SK-N-SH (cell line): Measurements from ENCODE around the gene FOXL1. TPM values are rescaled to one million over a fixed set of nuclear protein-coding genes. Genes with fewer than 3 reads are reported as not detected.

Source experiments
- CTCF ChIA-PET: fragments of 300-600, 350-600 bp; formaldehyde crosslinking; extraction: SDS; loops from one replicate; lab custom pipeline; 2021; lab: Yijun Ruan, JAX
- POLR2A ChIA-PET: fragments of 350-600 bp; sonication (Branson Sonifier 250); formaldehyde crosslinking; extraction: SDS; loops from one replicate; lab custom pipeline; 2020; ENCODE audit warnings: antibody characterized with exemption, inconsistent platforms; lab: Yijun Ruan, JAX
- DNase-seq: peaks from one replicate; pipeline ENCODE4 v3.0.0; 2012
- H2AFZ ChIP-seq: fragments of 200-600 bp; sonication (generic); 2 replicates; pipeline ENCODE4 v1.8.1; 2016; ENCODE audit warnings: antibody characterized with exemption, mild to moderate bottlenecking, low read depth
- H3F3A ChIP-seq: fragments of 200-600 bp; sonication (generic); replicated peaks from 2 replicates; pipeline ENCODE3; 2016; ENCODE audit warnings: antibody characterized with exemption, mild to moderate bottlenecking; ENCODE audit not compliant: insufficient read depth
- H3K27ac ChIP-seq, 2 experiments: fragments of 200-500 bp in 1 of 2; fragments of 200-600 bp in 1 of 2; sonication (Bioruptor generic) in 1 of 2; sonication (generic), shearing (Covaris generic) in 1 of 2; 2 replicates each; pipeline versions ENCODE4 v1.5.1 to v1.6.1; 2014 to 2016; ENCODE audit warnings: low read depth in 2 of 2, inconsistent platforms in 1 of 2, low read length in 1 of 2, mild to moderate bottlenecking in 1 of 2, mixed read lengths in 1 of 2
- H3K27me3 ChIP-seq: fragments of 200-600 bp; sonication (generic), shearing (Covaris generic); 2 replicates; pipeline ENCODE4 v1.6.1; 2016; ENCODE audit warnings: mixed run types; ENCODE audit not compliant: insufficient read depth
- H3K36me3 ChIP-seq, 2 experiments: fragments of 200-500 bp in 1 of 2; fragments of 200-600 bp in 1 of 2; sonication (Bioruptor generic) in 1 of 2; sonication (generic) in 1 of 2; replicated peaks in 1 of 2; 2 replicates each; pipeline versions ENCODE3 to v1.5.1; 2014 to 2016; ENCODE audit warnings: low read length in 1 of 2, mild to moderate bottlenecking in 1 of 2; ENCODE audit not compliant: insufficient read depth in 2 of 2, control insufficient read depth in 1 of 2
- H3K4me1 ChIP-seq, 2 experiments: fragments of 200-500 bp in 1 of 2; fragments of 200-600 bp in 1 of 2; sonication (Bioruptor generic) in 1 of 2; sonication (generic), shearing (Covaris generic) in 1 of 2; 2 replicates each; pipeline versions ENCODE4 v1.5.1 to v1.6.1; 2014 to 2016; ENCODE audit warnings: low read depth in 1 of 2, low read length in 1 of 2, mixed run types in 1 of 2; ENCODE audit not compliant: insufficient read depth in 2 of 2, control insufficient read depth in 1 of 2
- H3K4me2 ChIP-seq: fragments of 200-600 bp; sonication (generic), shearing (Covaris generic); 2 replicates; pipeline ENCODE4 v1.6.1; 2017; ENCODE audit warnings: mixed run types
- H3K4me3 ChIP-seq, 2 experiments: fragments of 200-500 bp in 1 of 2; fragments of 200-600 bp in 1 of 2; sonication (Bioruptor generic) in 1 of 2; sonication (generic), shearing (Covaris generic) in 1 of 2; 2 replicates each; pipeline versions ENCODE4 v1.5.1 to v1.8.1; 2014 to 2016; ENCODE audit warnings: low read depth in 2 of 2, inconsistent platforms in 1 of 2, low read length in 1 of 2, mild to moderate bottlenecking in 1 of 2, mixed read lengths in 1 of 2, moderate library complexity in 1 of 2
- H3K79me2 ChIP-seq: fragments of 200-600 bp; sonication (generic); 2 replicates; pipeline ENCODE4 v1.8.1; 2017; ENCODE audit warnings: mild to moderate bottlenecking; ENCODE audit not compliant: insufficient read depth
- H3K9ac ChIP-seq: fragments of 200-600 bp; sonication (generic); 2 replicates; pipeline ENCODE4 v1.6.1; 2017; ENCODE audit warnings: mixed run types
- H3K9me2 ChIP-seq: fragments of 200-600 bp; sonication (generic); 2 replicates; pipeline ENCODE4 v1.6.1; 2017; ENCODE audit warnings: mixed run types
- H3K9me3 ChIP-seq: fragments of 200-600 bp; sonication (generic); 2 replicates; pipeline ENCODE4 v1.6.1; 2017; ENCODE audit warnings: mixed run types, mild to moderate bottlenecking, moderate library complexity
- H4K20me1 ChIP-seq: fragments of 200-600 bp; sonication (generic); 2 replicates; pipeline ENCODE4 v1.6.1; 2017; ENCODE audit warnings: mild to moderate bottlenecking, mixed run types; ENCODE audit not compliant: insufficient read depth
- ELF1 ChIP-seq: IDR thresholded peaks from 2 replicates; pipeline ENCODE4 v1.4.0; 2012
- EP300 ChIP-seq, 2 experiments: IDR thresholded peaks; 2 replicates each; pipeline versions ENCODE4 v1.4.0 to v1.6.1; 2012; ENCODE audit warnings: borderline replicate concordance in 1 of 2, low read depth in 1 of 2, low read length in 1 of 2
- GATA2 ChIP-seq: sonication (generic); formaldehyde crosslinking; IDR thresholded peaks from 2 replicates; pipeline ENCODE4 v1.5.0; 2020; ENCODE audit warnings: mild to moderate bottlenecking, missing genetic modification reagents
- MXI1 ChIP-seq: IDR thresholded peaks from 2 replicates; pipeline ENCODE4 v1.6.1; 2012; ENCODE audit warnings: mild to moderate bottlenecking, low read depth, low read length, improper control_type of control experiment
- RAD21 ChIP-seq: IDR thresholded peaks from 2 replicates; pipeline ENCODE4 v1.6.1; 2012; ENCODE audit warnings: mild to moderate bottlenecking, low read length
- RCOR1 ChIP-seq: fragments of 150-350 bp; IDR thresholded peaks from 2 replicates; pipeline ENCODE4 v1.6.1; 2017; ENCODE audit warnings: antibody characterized with exemption, low read length
- RXRA ChIP-seq: IDR thresholded peaks from 2 replicates; pipeline ENCODE4 v1.4.0; 2012; ENCODE audit warnings: low read depth, mild to moderate bottlenecking, borderline replicate concordance
- SIN3A ChIP-seq: IDR thresholded peaks from 2 replicates; pipeline ENCODE4 v1.6.1; 2012; ENCODE audit warnings: low read depth, mild to moderate bottlenecking, low read length, moderate library complexity, borderline replicate concordance
- TAF1 ChIP-seq: IDR thresholded peaks from 2 replicates; pipeline ENCODE4 v1.6.1; 2012; ENCODE audit warnings: low read depth, mild to moderate bottlenecking, low read length, moderate library complexity, borderline replicate concordance
- TCF12 ChIP-seq: IDR thresholded peaks from 2 replicates; pipeline ENCODE4 v1.4.0; 2012
- WGBS: methylation state at CpG from one replicate; pipeline ENCODE4 v1.1.6; 2017; ENCODE audit warnings: low lambda C conversion rate; 5-methylcytosine and 5-hydroxymethylcytosine counted together
- polyA plus RNA-seq, 3 experiments: library from polyadenylated mRNA; depleted of rRNA; stranded (reverse); fragments of >200 nt; gene quantifications; 2 replicates each; pipeline ENCODE4 v1.2.3, GENCODE V29; 2012
- TF ChIP-seq, protein P1 (sequence below): fragments of 150-350 bp; IDR thresholded peaks from 2 replicates; pipeline ENCODE4 v1.6.1; 2016; ENCODE audit warnings: mild to moderate bottlenecking, low read depth, low read length
- TF ChIP-seq, protein P2 (sequence below): fragments of 200-600 bp; sonication (generic); IDR thresholded peaks from 2 replicates; pipeline ENCODE4 v1.6.1; 2017; ENCODE audit warnings: antibody characterized with exemption, mild to moderate bottlenecking, moderate library complexity
- TF ChIP-seq, protein P3 (sequence below): IDR thresholded peaks from 2 replicates; pipeline ENCODE4 v1.4.0; 2012; ENCODE audit warnings: low read depth, borderline replicate concordance
- TF ChIP-seq, protein P4 (sequence below): fragments of 150-350 bp; IDR thresholded peaks from 2 replicates; pipeline ENCODE4 v1.6.1; 2017; ENCODE audit warnings: antibody characterized with exemption, low read length, low read depth, borderline replicate concordance
- TF ChIP-seq, protein P5 (sequence below): IDR thresholded peaks from 2 replicates; pipeline ENCODE4; 2012
- TF ChIP-seq, protein P6 (sequence below): IDR thresholded peaks from 2 replicates; pipeline ENCODE4 v1.4.0; 2012; ENCODE audit warnings: low read depth
- TF ChIP-seq, protein P7 (sequence below): IDR thresholded peaks from 2 replicates; pipeline ENCODE4 v1.6.1; 2012; ENCODE audit warnings: mild to moderate bottlenecking, low read depth, low read length, moderate library complexity

FOXL1 gene
- polyA plus RNA-seq, 1 of the 3 experiments (the other 2 are of a cell fraction) = 2.5 TPM

DNA sequence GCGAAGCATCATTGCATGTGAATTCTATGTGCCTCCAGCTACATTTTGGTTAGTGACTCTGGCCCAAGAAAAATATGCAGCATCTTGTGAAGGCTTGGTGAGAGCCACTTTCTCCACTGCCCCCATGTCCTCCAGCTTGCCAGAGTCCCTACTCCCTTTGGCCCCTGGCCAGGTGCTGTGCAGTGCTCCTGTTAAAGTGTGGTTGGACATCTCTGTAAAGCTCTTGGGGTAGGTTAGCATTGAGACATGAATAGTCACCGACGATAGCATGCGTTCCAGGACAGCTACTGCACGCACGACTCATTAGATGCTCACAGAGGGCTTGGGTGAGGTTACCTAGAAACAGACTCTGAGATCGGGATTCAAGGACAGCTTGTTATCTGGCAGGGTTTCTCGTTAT lies 48.6 kb downstream of the FOXL1 start:
- Histone ChIP-seq H3F3A (peaks cover 17% of the 10 kb centered on the region), H3K9me2 (no peaks in the 10 kb centered on the region), H3K27me3 (no peaks in the 10 kb centered on the region), H3K36me3 (no peaks in the 10 kb centered on the region), H3K9ac (no peak overlapping the region), H4K20me1 (no peaks in the 10 kb centered on the region), H3K79me2 (no peaks in the 10 kb centered on the region), H2AFZ (no peak overlapping the region), H3K4me1 (peaks cover 6 to 13% of the 10 kb centered on the region in 2 experiments; a peak in 3 of 4 replicates), H3K9me3 (no peaks in the 10 kb centered on the region), H3K4me2 (no peak overlapping the region), H3K27ac (no peak overlapping the region), H3K4me3 (no peak overlapping the region)
- ChIA-PET CTCF (interaction anchor here (1.4 kb wide), 1 partner anchor 63 kb away, joined by 3 read pairs; no protein-coding TSS in a partner anchor), POLR2A (no interaction called here)
- WGBS = 81% methylated on average over 8 of the region's 8 CpGs
- TF ChIP-seq, protein P1, sequence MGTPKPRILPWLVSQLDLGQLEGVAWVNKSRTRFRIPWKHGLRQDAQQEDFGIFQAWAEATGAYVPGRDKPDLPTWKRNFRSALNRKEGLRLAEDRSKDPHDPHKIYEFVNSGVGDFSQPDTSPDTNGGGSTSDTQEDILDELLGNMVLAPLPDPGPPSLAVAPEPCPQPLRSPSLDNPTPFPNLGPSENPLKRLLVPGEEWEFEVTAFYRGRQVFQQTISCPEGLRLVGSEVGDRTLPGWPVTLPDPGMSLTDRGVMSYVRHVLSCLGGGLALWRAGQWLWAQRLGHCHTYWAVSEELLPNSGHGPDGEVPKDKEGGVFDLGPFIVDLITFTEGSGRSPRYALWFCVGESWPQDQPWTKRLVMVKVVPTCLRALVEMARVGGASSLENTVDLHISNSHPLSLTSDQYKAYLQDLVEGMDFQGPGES = no peak
- TF ChIP-seq TCF12 = no peak
- no peak for TF ChIP-seq RAD21
- TF ChIP-seq EP300 (IDR thresholded peaks at IDR 0.05; ENCODE audit: borderline replicate concordance in 1 of 2, low read depth in 1 of 2, low read length in 1 of 2) = no peak
- TF ChIP-seq, protein P2, sequence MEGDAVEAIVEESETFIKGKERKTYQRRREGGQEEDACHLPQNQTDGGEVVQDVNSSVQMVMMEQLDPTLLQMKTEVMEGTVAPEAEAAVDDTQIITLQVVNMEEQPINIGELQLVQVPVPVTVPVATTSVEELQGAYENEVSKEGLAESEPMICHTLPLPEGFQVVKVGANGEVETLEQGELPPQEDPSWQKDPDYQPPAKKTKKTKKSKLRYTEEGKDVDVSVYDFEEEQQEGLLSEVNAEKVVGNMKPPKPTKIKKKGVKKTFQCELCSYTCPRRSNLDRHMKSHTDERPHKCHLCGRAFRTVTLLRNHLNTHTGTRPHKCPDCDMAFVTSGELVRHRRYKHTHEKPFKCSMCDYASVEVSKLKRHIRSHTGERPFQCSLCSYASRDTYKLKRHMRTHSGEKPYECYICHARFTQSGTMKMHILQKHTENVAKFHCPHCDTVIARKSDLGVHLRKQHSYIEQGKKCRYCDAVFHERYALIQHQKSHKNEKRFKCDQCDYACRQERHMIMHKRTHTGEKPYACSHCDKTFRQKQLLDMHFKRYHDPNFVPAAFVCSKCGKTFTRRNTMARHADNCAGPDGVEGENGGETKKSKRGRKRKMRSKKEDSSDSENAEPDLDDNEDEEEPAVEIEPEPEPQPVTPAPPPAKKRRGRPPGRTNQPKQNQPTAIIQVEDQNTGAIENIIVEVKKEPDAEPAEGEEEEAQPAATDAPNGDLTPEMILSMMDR = no peak
- no peak for TF ChIP-seq SIN3A
- no peak for TF ChIP-seq GATA2
- TF ChIP-seq MXI1 = no peak
- TF ChIP-seq, protein P3, sequence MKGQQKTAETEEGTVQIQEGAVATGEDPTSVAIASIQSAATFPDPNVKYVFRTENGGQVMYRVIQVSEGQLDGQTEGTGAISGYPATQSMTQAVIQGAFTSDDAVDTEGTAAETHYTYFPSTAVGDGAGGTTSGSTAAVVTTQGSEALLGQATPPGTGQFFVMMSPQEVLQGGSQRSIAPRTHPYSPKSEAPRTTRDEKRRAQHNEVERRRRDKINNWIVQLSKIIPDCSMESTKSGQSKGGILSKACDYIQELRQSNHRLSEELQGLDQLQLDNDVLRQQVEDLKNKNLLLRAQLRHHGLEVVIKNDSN = no peak
- no peak for TF ChIP-seq RXRA
- TF ChIP-seq TAF1 = no peak
- no peak for TF ChIP-seq RCOR1
- TF ChIP-seq, protein P4, sequence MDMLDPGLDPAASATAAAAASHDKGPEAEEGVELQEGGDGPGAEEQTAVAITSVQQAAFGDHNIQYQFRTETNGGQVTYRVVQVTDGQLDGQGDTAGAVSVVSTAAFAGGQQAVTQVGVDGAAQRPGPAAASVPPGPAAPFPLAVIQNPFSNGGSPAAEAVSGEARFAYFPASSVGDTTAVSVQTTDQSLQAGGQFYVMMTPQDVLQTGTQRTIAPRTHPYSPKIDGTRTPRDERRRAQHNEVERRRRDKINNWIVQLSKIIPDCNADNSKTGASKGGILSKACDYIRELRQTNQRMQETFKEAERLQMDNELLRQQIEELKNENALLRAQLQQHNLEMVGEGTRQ = no peak
- TF ChIP-seq, protein P5, sequence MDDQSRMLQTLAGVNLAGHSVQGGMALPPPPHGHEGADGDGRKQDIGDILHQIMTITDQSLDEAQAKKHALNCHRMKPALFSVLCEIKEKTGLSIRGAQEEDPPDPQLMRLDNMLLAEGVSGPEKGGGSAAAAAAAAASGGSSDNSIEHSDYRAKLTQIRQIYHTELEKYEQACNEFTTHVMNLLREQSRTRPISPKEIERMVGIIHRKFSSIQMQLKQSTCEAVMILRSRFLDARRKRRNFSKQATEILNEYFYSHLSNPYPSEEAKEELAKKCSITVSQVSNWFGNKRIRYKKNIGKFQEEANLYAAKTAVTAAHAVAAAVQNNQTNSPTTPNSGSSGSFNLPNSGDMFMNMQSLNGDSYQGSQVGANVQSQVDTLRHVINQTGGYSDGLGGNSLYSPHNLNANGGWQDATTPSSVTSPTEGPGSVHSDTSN = no peak
- TF ChIP-seq, protein P6, sequence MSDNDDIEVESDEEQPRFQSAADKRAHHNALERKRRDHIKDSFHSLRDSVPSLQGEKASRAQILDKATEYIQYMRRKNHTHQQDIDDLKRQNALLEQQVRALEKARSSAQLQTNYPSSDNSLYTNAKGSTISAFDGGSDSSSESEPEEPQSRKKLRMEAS = no peak
- no peak for TF ChIP-seq ELF1
- TF ChIP-seq, protein P7, sequence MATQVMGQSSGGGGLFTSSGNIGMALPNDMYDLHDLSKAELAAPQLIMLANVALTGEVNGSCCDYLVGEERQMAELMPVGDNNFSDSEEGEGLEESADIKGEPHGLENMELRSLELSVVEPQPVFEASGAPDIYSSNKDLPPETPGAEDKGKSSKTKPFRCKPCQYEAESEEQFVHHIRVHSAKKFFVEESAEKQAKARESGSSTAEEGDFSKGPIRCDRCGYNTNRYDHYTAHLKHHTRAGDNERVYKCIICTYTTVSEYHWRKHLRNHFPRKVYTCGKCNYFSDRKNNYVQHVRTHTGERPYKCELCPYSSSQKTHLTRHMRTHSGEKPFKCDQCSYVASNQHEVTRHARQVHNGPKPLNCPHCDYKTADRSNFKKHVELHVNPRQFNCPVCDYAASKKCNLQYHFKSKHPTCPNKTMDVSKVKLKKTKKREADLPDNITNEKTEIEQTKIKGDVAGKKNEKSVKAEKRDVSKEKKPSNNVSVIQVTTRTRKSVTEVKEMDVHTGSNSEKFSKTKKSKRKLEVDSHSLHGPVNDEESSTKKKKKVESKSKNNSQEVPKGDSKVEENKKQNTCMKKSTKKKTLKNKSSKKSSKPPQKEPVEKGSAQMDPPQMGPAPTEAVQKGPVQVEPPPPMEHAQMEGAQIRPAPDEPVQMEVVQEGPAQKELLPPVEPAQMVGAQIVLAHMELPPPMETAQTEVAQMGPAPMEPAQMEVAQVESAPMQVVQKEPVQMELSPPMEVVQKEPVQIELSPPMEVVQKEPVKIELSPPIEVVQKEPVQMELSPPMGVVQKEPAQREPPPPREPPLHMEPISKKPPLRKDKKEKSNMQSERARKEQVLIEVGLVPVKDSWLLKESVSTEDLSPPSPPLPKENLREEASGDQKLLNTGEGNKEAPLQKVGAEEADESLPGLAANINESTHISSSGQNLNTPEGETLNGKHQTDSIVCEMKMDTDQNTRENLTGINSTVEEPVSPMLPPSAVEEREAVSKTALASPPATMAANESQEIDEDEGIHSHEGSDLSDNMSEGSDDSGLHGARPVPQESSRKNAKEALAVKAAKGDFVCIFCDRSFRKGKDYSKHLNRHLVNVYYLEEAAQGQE = no peak
- DNase-seq = no peak
